Measurements from ENCODE around the gene IGF1R. TPM values are rescaled to one million over a fixed set of nuclear protein-coding genes. Genes with fewer than 3 reads are reported as not detected.

Gene IGF1R
- total and polyA plus RNA-seq, 2 of the 8 experiments (the other 6 are each of a cell fraction or from before 2014, with no cell fraction given) = 32.9 to 109 TPM

- Histone ChIP-seq H3K36me3 (ENCODE audit: control insufficient read depth in 2 of 4, insufficient read depth in 4 of 4, low read length in 3 of 4) (peaks cover 0 to 13% (median 3%) of the 10 kb centered on the region in 4 experiments; a peak in 4 of 8 replicates), H4K20me1 (replicated peaks in 1 of 2; ENCODE audit: control insufficient read depth in 1 of 2, insufficient read depth in 2 of 2, low read length in 2 of 2) (peaks cover 34 to 58% of the 10 kb centered on the region in 2 experiments), H3K4me2 (ENCODE audit: insufficient read depth in 1 of 2, low read depth in 2 of 2, low read length in 2 of 2) (peak overlapping the region in 1 of 2 experiments; percentile 7; a peak in 1 of 4 replicates), H2AFZ (ENCODE audit: low read length) (no peak overlapping the region), H2BK5ac (ENCODE audit: low read depth, low read length) (peak overlapping the region; percentile 71; the same call in 1 of the 2 replicates), H3K56ac (replicated peaks; ENCODE audit: insufficient read length, low read depth, low read length) (no peak overlapping the region), H3K4me3 (ENCODE audit: extremely low read depth in 1 of 4, insufficient read depth in 2 of 4, low read depth in 3 of 4, low read length in 4 of 4) (no peak overlapping the region), H2BK15ac (ENCODE audit: low read length) (peak overlapping the region; percentile 81; the same call in 1 of the 2 replicates), H3K23me2 (ENCODE audit: low read depth, low read length) (peaks cover 2% of the 10 kb centered on the region; the same call in 1 of the 2 replicates), H3K23ac (ENCODE audit: insufficient read length) (no peak overlapping the region), H2AK5ac (ENCODE audit: low read depth, low read length) (peak overlapping the region; percentile 44; the same call in 1 of the 2 replicates), H4K8ac (ENCODE audit: extremely low read depth, insufficient read depth, low read length) (no peak overlapping the region; the same call in 1 of the 2 replicates), H3K4me1 (replicated peaks in 1 of 4; ENCODE audit: control insufficient read depth in 3 of 4, insufficient read depth in 4 of 4, low read length in 3 of 4) (peaks cover 11 to 31% (median 28%) of the 10 kb centered on the region in 4 experiments), H4K5ac (ENCODE audit: insufficient read length, low read depth, low read length) (no peak overlapping the region), H3K9ac (replicated peaks in 1 of 4; ENCODE audit: extremely low read depth in 1 of 4, low read depth in 3 of 4, low read length in 3 of 4) (no peak overlapping the region), H2BK20ac (ENCODE audit: low read length) (no peak overlapping the region), H3K79me2 (ENCODE audit: control insufficient read depth in 1 of 2, insufficient read depth in 2 of 2, low read length in 2 of 2) (peaks cover 74 to 100% of the 10 kb centered on the region in 2 experiments), H4K91ac (replicated peaks; ENCODE audit: insufficient read length, low read length) (no peak overlapping the region), H3K18ac (ENCODE audit: extremely low read depth, low read length) (no peak overlapping the region; the same call in 1 of the 2 replicates), H3K27ac (ENCODE audit: low read depth, low read length) (0 out of 2 replicates have a peak overlapping the region, but pooled peaks have one; percentile 8), H3K4ac (replicated peaks; ENCODE audit: insufficient read length, low read depth, low read length) (no peak overlapping the region), H3K14ac (ENCODE audit: insufficient read length) (no peak overlapping the region), H3K9me3 (ENCODE audit: insufficient read depth in 2 of 2, low read depth in 1 of 2, low read length in 1 of 2) (no peaks in the 10 kb centered on the region), H3K79me1 (ENCODE audit: low read depth, low read length) (peaks cover 20% of the 10 kb centered on the region), H3K27me3 (replicated peaks in 1 of 4; ENCODE audit: control insufficient read depth in 3 of 4, extremely low read depth in 1 of 4, insufficient read depth in 3 of 4, low read length in 3 of 4) (no peaks in the 10 kb centered on the region), H2BK120ac (replicated peaks; ENCODE audit: low read depth, low read length) (no peak overlapping the region), H2BK12ac (ENCODE audit: low read depth, low read length) (peak overlapping the region; percentile 50; the same call in 1 of the 2 replicates)
- 89% methylated on average over 16 of the region's 16 CpGs; no CpG with 5 or more reads in 1 of the 2 experiments for whole genome bisulfite sequencing, 2 experiments (ENCODE audit: extremely low coverage in 1 of 2, insufficient coverage in 1 of 2, insufficient read length in 1 of 2, insufficient replicate concordance in 2 of 2, low coverage in 1 of 2, low lambda C conversion rate in 2 of 2, missing lambda C conversion rate in 1 of 2)
- ChIA-PET POLR2A (ENCODE audit: partially characterized antibody) (interaction anchor here (0.8 to 1.4 kb wide), 2 partner anchors 10 to 14 kb away, joined by 3 read pairs; no protein-coding TSS in a partner anchor), CTCF (ENCODE audit: partially characterized antibody) (interaction anchor here (0.6 to 1.2 kb wide), 8 partner anchors 11 to 194 kb away, joined by 3 to 5 read pairs (median 3); no protein-coding TSS in a partner anchor)
- FAIRE-seq (no peak), DNase-seq (ENCODE audit: low read depth in 1 of 2, low spot score in 2 of 2) (no peak)
- TF ChIP-seq BCL11A (IDR thresholded peaks at IDR 0.05; ENCODE audit: low read depth in 2 of 2, low read length in 2 of 2) (no peak), SP4 (IDR thresholded peaks at IDR 0.05; ENCODE audit: low read length) (no peak), TAF1 (IDR thresholded peaks at IDR 0.05; ENCODE audit: low read depth, low read length) (no peak), SP1 (IDR thresholded peaks at IDR 0.05; ENCODE audit: low read depth, low read length) (no peak), BACH1 (IDR thresholded peaks at IDR 0.05; ENCODE audit: low read length) (no peak), KDM5A (IDR thresholded peaks at IDR 0.05; ENCODE audit: low read length) (no peak), TBP (IDR thresholded peaks at IDR 0.05; ENCODE audit: low read depth, low read length) (no peak), TEAD4 (IDR thresholded peaks at IDR 0.05; ENCODE audit: low read depth, low read length) (no peak), MAFK (IDR thresholded peaks at IDR 0.05; ENCODE audit: low read depth, low read length) (no peak)
- TF ChIP-seq, protein P1, sequence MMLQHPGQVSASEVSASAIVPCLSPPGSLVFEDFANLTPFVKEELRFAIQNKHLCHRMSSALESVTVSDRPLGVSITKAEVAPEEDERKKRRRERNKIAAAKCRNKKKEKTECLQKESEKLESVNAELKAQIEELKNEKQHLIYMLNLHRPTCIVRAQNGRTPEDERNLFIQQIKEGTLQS (IDR thresholded peaks at IDR 0.05; ENCODE audit: insufficient read depth, low read depth, low read length) = no peak
- TF ChIP-seq, protein P2, sequence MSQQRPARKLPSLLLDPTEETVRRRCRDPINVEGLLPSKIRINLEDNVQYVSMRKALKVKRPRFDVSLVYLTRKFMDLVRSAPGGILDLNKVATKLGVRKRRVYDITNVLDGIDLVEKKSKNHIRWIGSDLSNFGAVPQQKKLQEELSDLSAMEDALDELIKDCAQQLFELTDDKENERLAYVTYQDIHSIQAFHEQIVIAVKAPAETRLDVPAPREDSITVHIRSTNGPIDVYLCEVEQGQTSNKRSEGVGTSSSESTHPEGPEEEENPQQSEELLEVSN (IDR thresholded peaks at IDR 0.05) = no peak
Observed at GRCh38 chr15:98712845-98713584, 64.7 kb downstream of the IGF1R start.
